HL-60 (cell line): ENCODE results near the gene PAQR4.

ENCODE experiments used
- DNase-seq, 2 experiments: peaks; one replicate each; pipeline ENCODE4 v3.0.0-alpha.2; 2010 to 2020; ENCODE audit warnings: low read depth in 1 of 2, low spot score in 1 of 2
- H3K27ac ChIP-seq: fragments of 250-450 bp; sonication (Bioruptor Pico); replicated peaks from 2 replicates; pipeline ENCODE4 v1.5.1; 2020; ENCODE audit warnings: mild to moderate bottlenecking, moderate library complexity
- H3K27me3 ChIP-seq: fragments of 250-450 bp; sonication (Bioruptor Pico); 2 replicates; pipeline ENCODE4 v1.5.1; 2021; ENCODE audit warnings: mild to moderate bottlenecking, moderate library complexity; ENCODE audit not compliant: insufficient read depth, poor library complexity, severe bottlenecking
- H3K4me3 ChIP-seq: replicated peaks from 2 replicates; pipeline ENCODE4 v1.5.1; 2011; ENCODE audit warnings: mild to moderate bottlenecking, control low read depth, low read length; ENCODE audit not compliant: insufficient read depth
- GABPA ChIP-seq: IDR thresholded peaks from 2 replicates; pipeline ENCODE4 v1.6.1; 2012; ENCODE audit warnings: low read depth
- POLR2AphosphoS5 ChIP-seq: IDR thresholded peaks from 2 replicates; pipeline ENCODE4 v1.6.1; 2012; ENCODE audit warnings: low read depth
- SPI1 ChIP-seq: IDR thresholded peaks from 2 replicates; pipeline ENCODE4 v1.6.1; 2012; ENCODE audit warnings: low read depth, mild to moderate bottlenecking, borderline replicate concordance
- TF ChIP-seq, protein P1 (sequence below): IDR thresholded peaks from 2 replicates; pipeline ENCODE4 v1.6.1; 2012; ENCODE audit warnings: low read depth; ENCODE audit not compliant: insufficient replicate concordance
- TF ChIP-seq, protein P2 (sequence below): IDR thresholded peaks from one replicate; pipeline ENCODE4 v1.5.1; 2011; ENCODE audit warnings: low read length, control low read depth, inconsistent platforms; ENCODE audit not compliant: insufficient read depth

PAQR4 gene

DNA sequence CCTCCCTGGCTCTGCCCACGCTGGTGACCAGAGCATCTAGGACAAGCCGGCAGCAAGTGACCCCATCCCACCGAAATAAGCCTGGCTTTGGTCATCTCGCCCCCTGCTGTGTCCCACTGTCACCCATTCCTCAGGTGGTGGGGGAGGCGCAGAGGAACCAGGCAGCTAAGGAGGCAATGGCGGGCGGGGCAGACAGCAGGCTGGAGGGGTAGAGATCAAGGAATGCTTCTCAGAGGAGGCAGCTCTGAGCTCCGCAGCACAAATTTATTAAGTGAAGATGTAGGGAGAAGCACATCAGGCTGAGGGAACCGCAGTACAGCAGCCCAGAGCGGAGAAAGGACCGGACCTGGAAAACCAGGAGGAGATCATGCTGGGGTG is 12.6 kb upstream of the PAQR4 start:
- H3K27me3 ChIP-seq = no peaks in the 10 kb centered on the region
- TF ChIP-seq POLR2AphosphoS5 = no peak
- TF ChIP-seq, protein P1, sequence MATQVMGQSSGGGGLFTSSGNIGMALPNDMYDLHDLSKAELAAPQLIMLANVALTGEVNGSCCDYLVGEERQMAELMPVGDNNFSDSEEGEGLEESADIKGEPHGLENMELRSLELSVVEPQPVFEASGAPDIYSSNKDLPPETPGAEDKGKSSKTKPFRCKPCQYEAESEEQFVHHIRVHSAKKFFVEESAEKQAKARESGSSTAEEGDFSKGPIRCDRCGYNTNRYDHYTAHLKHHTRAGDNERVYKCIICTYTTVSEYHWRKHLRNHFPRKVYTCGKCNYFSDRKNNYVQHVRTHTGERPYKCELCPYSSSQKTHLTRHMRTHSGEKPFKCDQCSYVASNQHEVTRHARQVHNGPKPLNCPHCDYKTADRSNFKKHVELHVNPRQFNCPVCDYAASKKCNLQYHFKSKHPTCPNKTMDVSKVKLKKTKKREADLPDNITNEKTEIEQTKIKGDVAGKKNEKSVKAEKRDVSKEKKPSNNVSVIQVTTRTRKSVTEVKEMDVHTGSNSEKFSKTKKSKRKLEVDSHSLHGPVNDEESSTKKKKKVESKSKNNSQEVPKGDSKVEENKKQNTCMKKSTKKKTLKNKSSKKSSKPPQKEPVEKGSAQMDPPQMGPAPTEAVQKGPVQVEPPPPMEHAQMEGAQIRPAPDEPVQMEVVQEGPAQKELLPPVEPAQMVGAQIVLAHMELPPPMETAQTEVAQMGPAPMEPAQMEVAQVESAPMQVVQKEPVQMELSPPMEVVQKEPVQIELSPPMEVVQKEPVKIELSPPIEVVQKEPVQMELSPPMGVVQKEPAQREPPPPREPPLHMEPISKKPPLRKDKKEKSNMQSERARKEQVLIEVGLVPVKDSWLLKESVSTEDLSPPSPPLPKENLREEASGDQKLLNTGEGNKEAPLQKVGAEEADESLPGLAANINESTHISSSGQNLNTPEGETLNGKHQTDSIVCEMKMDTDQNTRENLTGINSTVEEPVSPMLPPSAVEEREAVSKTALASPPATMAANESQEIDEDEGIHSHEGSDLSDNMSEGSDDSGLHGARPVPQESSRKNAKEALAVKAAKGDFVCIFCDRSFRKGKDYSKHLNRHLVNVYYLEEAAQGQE = no peak
- no peak for TF ChIP-seq SPI1
- TF ChIP-seq, protein P2, sequence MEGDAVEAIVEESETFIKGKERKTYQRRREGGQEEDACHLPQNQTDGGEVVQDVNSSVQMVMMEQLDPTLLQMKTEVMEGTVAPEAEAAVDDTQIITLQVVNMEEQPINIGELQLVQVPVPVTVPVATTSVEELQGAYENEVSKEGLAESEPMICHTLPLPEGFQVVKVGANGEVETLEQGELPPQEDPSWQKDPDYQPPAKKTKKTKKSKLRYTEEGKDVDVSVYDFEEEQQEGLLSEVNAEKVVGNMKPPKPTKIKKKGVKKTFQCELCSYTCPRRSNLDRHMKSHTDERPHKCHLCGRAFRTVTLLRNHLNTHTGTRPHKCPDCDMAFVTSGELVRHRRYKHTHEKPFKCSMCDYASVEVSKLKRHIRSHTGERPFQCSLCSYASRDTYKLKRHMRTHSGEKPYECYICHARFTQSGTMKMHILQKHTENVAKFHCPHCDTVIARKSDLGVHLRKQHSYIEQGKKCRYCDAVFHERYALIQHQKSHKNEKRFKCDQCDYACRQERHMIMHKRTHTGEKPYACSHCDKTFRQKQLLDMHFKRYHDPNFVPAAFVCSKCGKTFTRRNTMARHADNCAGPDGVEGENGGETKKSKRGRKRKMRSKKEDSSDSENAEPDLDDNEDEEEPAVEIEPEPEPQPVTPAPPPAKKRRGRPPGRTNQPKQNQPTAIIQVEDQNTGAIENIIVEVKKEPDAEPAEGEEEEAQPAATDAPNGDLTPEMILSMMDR = no peak
- TF ChIP-seq GABPA = no peak
- DNase-seq = no peak
- H3K27ac ChIP-seq = peak overlapping the region; percentile 79
- H3K4me3 ChIP-seq = no peak overlapping the region

DNA sequence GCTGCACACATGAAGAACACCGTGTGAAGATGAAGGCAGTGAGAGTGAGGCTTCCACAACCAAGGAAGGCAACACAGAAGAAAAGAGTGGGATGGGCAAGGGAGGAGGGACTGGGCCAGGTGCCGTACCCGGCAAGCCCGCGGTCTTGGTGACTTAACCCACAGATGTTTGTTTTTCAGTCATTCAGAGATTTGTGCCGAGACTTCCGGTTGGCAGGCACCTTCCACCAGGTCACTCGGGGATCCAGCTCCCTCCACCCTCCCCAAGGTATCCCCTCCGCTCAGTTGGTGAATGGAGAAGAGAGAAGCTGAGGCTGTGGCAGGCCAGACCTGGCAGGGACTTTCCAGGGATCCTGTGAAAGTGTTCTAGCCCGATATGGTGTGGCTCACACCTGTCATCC is 9.9 kb upstream of the PAQR4 start:
- H3K27ac ChIP-seq = no peak overlapping the region
- no peak for DNase-seq
- no peak overlapping the region for H3K4me3 ChIP-seq
- peaks cover 24% of the 10 kb centered on the region for H3K27me3 ChIP-seq
- TF ChIP-seq, protein P2 = no peak
- TF ChIP-seq, protein P1 = no peak
- no peak for TF ChIP-seq POLR2AphosphoS5
- TF ChIP-seq SPI1 = no peak
- TF ChIP-seq GABPA = no peak

DNA sequence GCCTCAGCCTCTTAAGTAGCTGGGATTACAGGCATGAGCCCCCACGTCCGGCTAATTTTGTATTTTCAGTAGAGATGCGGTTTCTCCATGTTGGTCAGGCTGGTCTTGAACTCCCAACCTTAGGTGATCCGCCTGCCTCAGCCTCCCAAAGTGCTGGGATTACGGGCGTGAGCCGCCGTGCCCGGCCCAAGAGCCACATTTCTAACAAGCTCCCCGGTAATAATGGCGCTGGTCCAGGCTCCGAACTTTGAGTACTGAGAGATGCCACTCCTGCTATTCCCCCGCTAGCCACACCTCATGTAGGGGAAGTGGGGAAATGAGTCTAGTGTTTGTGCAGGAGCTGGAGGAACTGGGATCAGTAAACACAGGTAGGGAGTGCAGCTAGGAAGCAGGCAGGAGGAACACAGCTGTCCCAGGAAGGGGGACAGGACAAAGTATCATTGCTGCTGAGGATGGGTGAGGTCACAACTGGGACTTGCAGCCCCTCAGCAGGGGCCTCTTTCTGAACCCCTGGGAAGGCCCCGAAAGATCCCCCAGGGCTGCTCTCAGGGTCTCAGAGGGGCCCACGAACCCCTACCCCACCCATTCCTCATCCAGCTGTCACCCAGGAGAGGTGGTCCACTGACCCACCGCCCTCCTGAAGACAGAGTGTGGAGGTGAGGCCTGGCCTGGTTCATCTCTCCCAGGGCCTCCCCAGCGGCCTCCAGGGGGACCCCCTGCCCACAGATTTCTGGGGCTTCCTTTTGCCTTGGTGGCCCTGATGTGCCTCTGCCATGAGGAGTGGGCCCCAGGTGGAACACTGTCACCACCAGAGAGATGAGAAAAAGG is 8.8 kb upstream of the PAQR4 start:
- Histone ChIP-seq H3K27ac (no peak overlapping the region), H3K4me3 (no peak overlapping the region), H3K27me3 (peaks cover 25% of the 10 kb centered on the region)
- DNase-seq = no peak
- TF ChIP-seq SPI1 (no peak), POLR2AphosphoS5 (no peak), GABPA (no peak)
- TF ChIP-seq, protein P1 = no peak
- TF ChIP-seq, protein P2 = no peak
